Left lung (tissue), 10 donors: ENCODE results near the gene WAC. TPM values are rescaled to one million over a fixed set of nuclear protein-coding genes. Genes with fewer than 3 reads are reported as not detected.
"Not testable (repeated sequence)": the region's sequence is repeated elsewhere in the genome, so short reads cannot be mapped to it uniquely, and the experiment has no call there.

Source experiments
- ATAC-seq: fragments of 200-7000 bp; cut with Tn5 transposase; one replicate; pipeline ENCODE4 v1.9.1; 2020; ENCODE audit warnings: moderate library complexity
- DNase-seq, 4 donors: peaks; one replicate each; pipeline ENCODE4 v3.0.0-alpha.2; 2013 to 2020
- H3K27ac ChIP-seq, 2 donors: fragments of 200-600 bp; sonication (generic) in 1 of 2; one replicate each; pipeline versions ENCODE4 v1.5.0 to v1.8.0; 2020 to 2021
- H3K27me3 ChIP-seq, 2 donors: fragments of 200-600 bp; sonication (generic) in 1 of 2; one replicate each; pipeline versions ENCODE4 v1.5.0 to v1.8.0; 2020 to 2021
- H3K36me3 ChIP-seq, 2 donors: fragments of 200-600 bp; sonication (generic) in 1 of 2; one replicate each; pipeline versions ENCODE4 v1.5.0 to v1.8.0; 2020 to 2021
- H3K4me1 ChIP-seq, 2 donors: fragments of 200-600 bp; one replicate each; pipeline ENCODE4 v1.8.0; 2021
- H3K4me3 ChIP-seq, 2 donors: fragments of 200-600 bp; sonication (generic) in 1 of 2; one replicate each; pipeline versions ENCODE4 v1.5.0 to v1.8.0; 2020 to 2021; ENCODE audit warnings: mild to moderate bottlenecking in 1 of 2
- H3K9me3 ChIP-seq, 2 donors: fragments of 200-600 bp; sonication (generic) in 1 of 2; one replicate each; pipeline versions ENCODE4 v1.5.0 to v1.8.0; 2020 to 2021
- CTCF ChIP-seq, 2 donors: fragments of 200-600 bp; sonication (generic) in 1 of 2; IDR thresholded peaks; one replicate each; pipeline versions ENCODE4 v1.5.0 to v1.8.0; 2021; ENCODE audit warnings: antibody characterized with exemption in 2 of 2
- intact Hi-C, 2 donors: fragments of 100-400 bp; cut with DNase I; formaldehyde crosslinking; loops; one replicate each; pipeline versions ENCODE4 v1.11.2 to v1.14.2; 2022
- polyA plus RNA-seq, 6 donors: library from polyadenylated mRNA; unstranded; fragments of 120-200 nt; gene quantifications; one replicate each; pipeline ENCODE4 v1.2.1, GENCODE V29; 2013; ENCODE audit not compliant: insufficient read length in 6 of 6
- total RNA-seq, 2 donors: library from RNA; stranded (reverse); fragmentation: NEBNext Ultra II Directional; extraction: Animal tissue kit (Norgen Biotek cat#: 25700); gene quantifications; one replicate each; pipeline ENCODE4 v1.2.1, GENCODE V29; 2021
- donor health status: DM: no; HTN: yes; CAD: no.
- donor health status: DM: no; HTN: no; CAD: no.

WAC gene
- total and polyA plus RNA-seq, 8 donors = 90.7 to 171 (median 146) TPM

GRCh38 chr10:28638392-28638791 is 105.5 kb downstream of the WAC start:
- Histone ChIP-seq H3K4me1 (no peaks in the 10 kb centered on the region), H3K4me3 (no peak overlapping the region), H3K9me3 (no peaks in the 10 kb centered on the region), H3K36me3 (no peaks in the 10 kb centered on the region), H3K27me3 (no peaks in the 10 kb centered on the region), H3K27ac (no peak overlapping the region)
- DNase-seq (no peak), ATAC-seq (no peak)
- intact Hi-C loops = no loop called here
- TF ChIP-seq CTCF (IDR thresholded peaks at IDR 0.05) = no peak

- Histone ChIP-seq H3K4me3 (no peak overlapping the region), H3K27me3 (no peaks in the 10 kb centered on the region), H3K9me3 (no peaks in the 10 kb centered on the region), H3K27ac (no peak overlapping the region), H3K4me1 (no peaks in the 10 kb centered on the region), H3K36me3 (no peaks in the 10 kb centered on the region)
- DNase-seq (no peak), ATAC-seq (no peak)
- intact Hi-C loops = no loop called here
- no peak for TF ChIP-seq CTCF (IDR thresholded peaks at IDR 0.05)
Measured at GRCh38 chr10:28640551-28640950, 107.6 kb downstream of the WAC start.

- no peak for TF ChIP-seq CTCF (IDR thresholded peaks at IDR 0.05)
- H3K36me3 ChIP-seq = no peaks in the 10 kb centered on the region
- no peaks in the 10 kb centered on the region for H3K9me3 ChIP-seq
Measured at GRCh38 chr10:28644647-28645046, 111.7 kb downstream of the WAC start.

GRCh38 chr10:28652106-28652505 is 119.2 kb downstream of the WAC start:
- no peak for ATAC-seq
- intact Hi-C loops = no loop called here
- Histone ChIP-seq H3K27me3 (no peaks in the 10 kb centered on the region), H3K27ac (no peak overlapping the region), H3K9me3 (no peaks in the 10 kb centered on the region), H3K4me3 (no peak overlapping the region), H3K4me1 (no peaks in the 10 kb centered on the region), H3K36me3 (no peaks in the 10 kb centered on the region)
- no peak for DNase-seq
- TF ChIP-seq CTCF (IDR thresholded peaks at IDR 0.05) = no peak

More at GRCh38 chr10:28644647-28645046, 111.7 kb downstream of the WAC start:
- Histone ChIP-seq H3K27me3 (no peaks in the 10 kb centered on the region), H3K4me3 (no peak overlapping the region), H3K27ac (no peak overlapping the region), H3K4me1 (no peaks in the 10 kb centered on the region)
- DNase-seq (no peak), ATAC-seq (no peak)
- intact Hi-C loops = no loop called here

GRCh38 chr10:28652703-28653102 is 119.8 kb downstream of the WAC start:
- intact Hi-C loops = no loop called here
- no peaks in the 10 kb centered on the region for H3K27me3 ChIP-seq
- DNase-seq = no peak
- no peaks in the 10 kb centered on the region for H3K36me3 ChIP-seq
- no peak for ATAC-seq
- no peak overlapping the region for H3K27ac ChIP-seq
- no peak overlapping the region for H3K4me3 ChIP-seq
- no peaks in the 10 kb centered on the region for H3K9me3 ChIP-seq
- no peaks in the 10 kb centered on the region for H3K4me1 ChIP-seq
- TF ChIP-seq CTCF (IDR thresholded peaks at IDR 0.05) = no peak

GRCh38 chr10:28658824-28659223 is 125.9 kb downstream of the WAC start:
- ATAC-seq, DNase-seq, intact Hi-C loops, H3K4me3 ChIP-seq, H3K27me3 ChIP-seq, H3K36me3 ChIP-seq, H3K4me1 ChIP-seq, H3K27ac ChIP-seq, H3K9me3 ChIP-seq: not testable (repeated sequence)
